Epithelial cell of proximal tubule (primary cell): Measurements from ENCODE around the gene RBM20. TPM values are rescaled to one million over a fixed set of nuclear protein-coding genes. Genes with fewer than 3 reads are reported as not detected.

ENCODE experiments used
- DNase-seq: peaks from one replicate; pipeline ENCODE4 v3.0.0-alpha.2; 2011; ENCODE audit warnings: low read depth
- H3K4me3 ChIP-seq: 2 replicates; pipeline ENCODE4 v1.5.1; 2011; ENCODE audit warnings: low read depth, mild to moderate bottlenecking, low read length
- CTCF ChIP-seq: conservative IDR thresholded peaks from 2 replicates; pipeline ENCODE4 v1.5.1; 2012; ENCODE audit warnings: low read depth, mild to moderate bottlenecking, low read length
- total RNA-seq: library from RNA; depleted of rRNA; stranded (reverse); fragments of >200 nt; gene quantifications from 2 replicates; pipeline ENCODE4 v1.2.3, GENCODE V29; 2015

Gene RBM20
- total RNA-seq, 1 donor from 2014 or later: 0.46 TPM

DNA sequence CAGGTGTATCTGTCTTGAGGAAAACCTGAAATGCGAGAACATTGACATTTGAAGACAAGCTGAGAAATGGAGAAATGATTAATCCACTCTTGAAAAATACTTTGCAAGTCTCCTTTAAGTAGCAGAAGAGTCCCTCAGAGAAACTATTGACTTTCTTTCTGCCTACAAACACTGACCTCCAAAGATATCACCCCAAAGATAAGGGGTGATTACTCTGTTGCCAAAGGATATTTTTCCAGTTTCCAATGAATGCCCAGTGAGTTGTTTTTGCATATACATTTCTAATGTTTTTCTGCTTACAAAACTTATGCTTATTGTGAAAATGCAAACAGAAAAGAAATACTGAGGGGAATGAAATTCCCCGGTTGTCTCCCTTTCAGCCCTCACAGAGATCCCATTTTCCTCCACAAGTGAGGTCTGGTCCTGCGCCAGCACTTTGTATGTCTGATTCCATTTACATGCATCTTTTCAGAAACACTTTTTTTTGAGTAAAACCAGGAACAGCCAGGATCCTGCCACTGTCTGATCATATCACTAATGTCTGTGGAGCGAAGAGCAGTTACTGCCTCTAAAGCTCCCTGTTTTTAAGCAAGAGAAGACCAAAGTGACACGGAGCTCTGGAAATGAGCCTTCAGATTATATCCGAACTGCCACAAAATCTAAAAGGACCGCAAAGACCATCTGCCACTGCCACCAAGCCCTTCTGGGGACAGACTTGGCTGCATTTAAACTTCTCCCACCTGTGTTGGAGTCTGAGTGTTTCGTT lies 144.7 kb downstream of the RBM20 start:
- TF ChIP-seq CTCF: no peak
- H3K4me3 ChIP-seq: no peak overlapping the region
- DNase-seq: no peak

DNA sequence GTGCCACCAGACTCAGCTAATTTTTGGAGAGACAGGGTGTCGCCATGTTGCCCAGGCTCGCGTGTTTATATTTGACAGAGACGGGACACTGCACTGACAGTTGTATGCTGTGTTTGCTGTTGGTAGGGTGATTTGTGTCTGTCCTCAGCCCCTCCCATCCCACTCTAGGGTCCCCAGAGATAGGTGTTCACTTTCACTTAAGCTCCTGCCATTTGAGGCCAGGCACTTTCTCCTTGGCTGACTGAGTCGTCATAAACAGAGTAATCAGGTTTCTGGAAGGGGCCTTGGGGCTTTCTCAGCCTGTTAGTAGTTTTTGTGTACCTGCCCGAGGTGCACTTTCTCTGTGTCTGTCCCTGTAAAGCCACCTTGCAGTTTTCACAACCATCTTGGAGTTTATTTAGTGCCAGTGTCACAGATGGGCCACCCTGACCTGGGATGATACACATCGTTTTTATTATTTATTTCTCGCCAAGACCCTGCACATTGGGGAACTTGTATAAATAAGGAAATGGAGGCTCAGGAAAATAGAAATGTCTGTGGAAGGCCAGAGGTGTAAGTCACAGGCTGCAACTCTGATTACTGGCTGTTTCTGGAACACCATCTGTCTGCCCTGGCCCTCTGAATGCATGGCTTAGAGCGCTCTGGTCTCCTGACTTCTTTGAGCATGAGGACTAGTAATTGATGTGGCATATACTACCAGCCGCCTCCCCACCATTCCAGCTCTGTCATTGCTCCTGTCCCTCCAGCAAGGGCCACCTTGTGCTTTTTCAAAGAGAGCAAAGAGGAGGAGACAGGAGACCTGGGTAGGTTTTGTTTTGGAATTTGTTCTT lies 145.7 kb downstream of the RBM20 start:
- TF ChIP-seq CTCF: no peak
- no peak for DNase-seq

DNA sequence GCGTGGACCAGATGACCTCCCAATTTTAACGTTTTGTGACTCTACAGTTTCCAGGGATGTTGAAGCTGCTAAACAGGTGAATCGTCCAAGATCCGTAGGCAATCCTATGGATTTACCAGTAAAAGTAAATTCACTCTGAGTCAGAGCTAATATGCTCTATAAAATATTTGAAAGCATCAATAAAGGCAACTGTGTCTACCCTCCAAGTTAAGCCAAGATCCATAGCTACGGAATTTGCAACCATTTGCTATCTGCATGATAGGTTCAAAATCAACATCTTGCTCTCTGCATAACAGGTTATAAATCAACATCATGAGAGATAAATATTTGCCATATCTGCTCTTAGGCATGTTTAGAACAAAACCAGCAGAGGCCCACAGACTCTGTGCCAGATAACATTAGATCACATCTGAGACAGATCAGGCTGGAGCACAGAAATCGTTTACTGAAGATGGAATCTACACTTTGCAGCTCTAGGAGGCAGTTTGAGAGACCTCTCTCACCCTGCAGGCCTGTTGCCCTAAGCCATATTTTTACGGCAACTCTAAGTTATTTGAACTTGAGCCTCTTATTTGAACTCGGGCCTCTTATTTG lies 146.9 kb downstream of the RBM20 start:
- DNase-seq: no peak
- no peak overlapping the region for H3K4me3 ChIP-seq
- TF ChIP-seq CTCF: no peak

More for the DNA sequence above, 145.7 kb downstream of the RBM20 start:
- H3K4me3 ChIP-seq: no peak overlapping the region

GRCh38 chr10:110791541-110792073 lies 147.5 kb downstream of the RBM20 start:
- DNase-seq: no peak
- no peak overlapping the region for H3K4me3 ChIP-seq
- no peak for TF ChIP-seq CTCF

- no peak for TF ChIP-seq CTCF
Measured at GRCh38 chr10:110792476-110793125, 148.5 kb downstream of the RBM20 start.

DNA sequence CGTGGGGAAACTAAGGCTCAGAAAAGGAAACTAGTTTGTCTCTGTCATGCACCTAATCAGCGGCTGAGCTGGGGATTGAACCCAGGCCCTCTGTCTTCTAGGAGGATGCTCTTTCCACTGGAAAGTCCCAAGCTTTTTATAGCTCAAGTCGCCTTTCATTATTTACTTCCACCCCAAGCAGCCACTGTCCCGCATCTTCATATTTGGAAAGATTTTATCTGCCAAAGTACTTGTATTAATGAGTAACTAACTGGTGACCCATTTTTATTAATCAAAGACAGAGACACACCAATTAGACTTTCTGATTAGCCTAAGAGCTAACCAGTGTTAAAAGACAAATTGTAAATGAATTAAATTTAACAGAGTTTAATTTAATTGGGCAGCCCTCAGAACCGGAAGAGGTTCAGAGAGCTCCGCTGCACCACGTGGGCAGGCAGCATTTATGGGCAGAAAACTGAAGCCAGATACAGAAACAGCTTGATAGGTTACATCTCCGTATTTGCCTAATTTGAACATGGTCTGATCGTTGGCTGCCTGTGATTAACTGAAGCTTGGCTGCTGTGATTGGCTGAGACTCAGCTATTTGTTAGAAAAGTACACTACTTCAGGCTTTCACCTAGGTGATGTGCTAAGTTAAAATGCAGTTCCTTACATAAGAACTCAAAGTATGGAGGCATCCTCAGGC lies 149.1 kb downstream of the RBM20 start:
- DNase-seq: no peak
- H3K4me3 ChIP-seq: peak overlapping the region; percentile 8
- TF ChIP-seq CTCF: no peak

More at GRCh38 chr10:110792476-110793125, 148.5 kb downstream of the RBM20 start:
- no peak for DNase-seq
- peak overlapping the region; percentile 8 for H3K4me3 ChIP-seq
